ENCODE measurements around the gene SAMD15.
A peak's percentile ranks its signal among the peaks of the same experiment; 100 is the strongest.

The SAMD15 gene

DNA sequence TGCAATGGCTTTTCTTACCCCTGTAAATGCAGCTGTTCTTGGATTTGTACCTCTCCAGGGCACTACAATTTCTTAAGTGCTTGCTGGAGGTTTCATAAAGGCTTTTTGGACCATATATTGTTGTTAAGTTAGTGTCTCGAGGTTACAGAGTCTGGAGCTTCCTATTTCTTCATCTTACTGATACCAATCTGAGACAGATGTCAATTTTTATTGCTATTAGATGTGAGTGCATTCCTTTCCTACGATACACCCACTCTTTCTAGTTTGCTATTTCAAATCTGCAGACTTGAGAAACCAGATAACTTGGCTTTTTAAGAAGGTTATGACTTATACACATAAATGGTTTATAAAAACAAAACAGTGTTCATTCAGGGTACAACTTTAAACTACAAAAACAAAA lies 44.0 kb downstream of the SAMD15 start:
- TF ChIP-seq, protein P1, sequence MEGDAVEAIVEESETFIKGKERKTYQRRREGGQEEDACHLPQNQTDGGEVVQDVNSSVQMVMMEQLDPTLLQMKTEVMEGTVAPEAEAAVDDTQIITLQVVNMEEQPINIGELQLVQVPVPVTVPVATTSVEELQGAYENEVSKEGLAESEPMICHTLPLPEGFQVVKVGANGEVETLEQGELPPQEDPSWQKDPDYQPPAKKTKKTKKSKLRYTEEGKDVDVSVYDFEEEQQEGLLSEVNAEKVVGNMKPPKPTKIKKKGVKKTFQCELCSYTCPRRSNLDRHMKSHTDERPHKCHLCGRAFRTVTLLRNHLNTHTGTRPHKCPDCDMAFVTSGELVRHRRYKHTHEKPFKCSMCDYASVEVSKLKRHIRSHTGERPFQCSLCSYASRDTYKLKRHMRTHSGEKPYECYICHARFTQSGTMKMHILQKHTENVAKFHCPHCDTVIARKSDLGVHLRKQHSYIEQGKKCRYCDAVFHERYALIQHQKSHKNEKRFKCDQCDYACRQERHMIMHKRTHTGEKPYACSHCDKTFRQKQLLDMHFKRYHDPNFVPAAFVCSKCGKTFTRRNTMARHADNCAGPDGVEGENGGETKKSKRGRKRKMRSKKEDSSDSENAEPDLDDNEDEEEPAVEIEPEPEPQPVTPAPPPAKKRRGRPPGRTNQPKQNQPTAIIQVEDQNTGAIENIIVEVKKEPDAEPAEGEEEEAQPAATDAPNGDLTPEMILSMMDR (IDR thresholded peaks at IDR 0.05; ENCODE audit: low read depth, low read length): no peak
- H3K4me3 ChIP-seq (replicated peaks in 1 of 2; ENCODE audit: low read depth in 2 of 2, low read length in 2 of 2): no peak overlapping the region
- DNase-seq (ENCODE audit: low read depth in 2 of 2): peak; percentile 5 to 7

DNA sequence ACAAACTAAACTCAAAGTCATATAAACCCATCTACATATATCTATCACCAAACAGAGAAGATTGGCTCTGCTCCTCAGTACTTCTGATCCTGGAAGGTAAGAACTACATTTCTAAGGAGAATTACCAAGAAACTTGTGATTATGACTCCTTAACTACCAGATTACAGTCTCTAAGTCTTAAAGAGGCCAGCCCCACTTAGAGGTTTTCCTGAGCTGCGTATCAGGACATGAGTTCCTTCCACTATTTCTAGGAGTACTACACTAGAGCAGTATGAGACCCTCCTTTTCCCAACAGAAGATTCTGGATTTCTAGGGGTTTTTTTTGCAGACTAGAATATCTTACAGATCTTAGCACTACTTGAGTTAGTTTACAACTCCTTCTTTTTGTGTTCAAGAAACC lies 46.2 kb downstream of the SAMD15 start, which contains the start of gene NOXRED1:
Gene NOXRED1 (minus strand): TSS at position 101 of the 400 bp plus-strand sequence. CDS start 634 bp downstream, outside the sequence.
- no peak within 1 kb of the TSS for H3K4me3 ChIP-seq (replicated peaks in 1 of 2; ENCODE audit: low read depth in 2 of 2, low read length in 2 of 2)
- DNase-seq (ENCODE audit: low read depth in 2 of 2): no peak
- TF ChIP-seq, protein P1 (IDR thresholded peaks at IDR 0.05; ENCODE audit: low read depth, low read length): no peak

DNA sequence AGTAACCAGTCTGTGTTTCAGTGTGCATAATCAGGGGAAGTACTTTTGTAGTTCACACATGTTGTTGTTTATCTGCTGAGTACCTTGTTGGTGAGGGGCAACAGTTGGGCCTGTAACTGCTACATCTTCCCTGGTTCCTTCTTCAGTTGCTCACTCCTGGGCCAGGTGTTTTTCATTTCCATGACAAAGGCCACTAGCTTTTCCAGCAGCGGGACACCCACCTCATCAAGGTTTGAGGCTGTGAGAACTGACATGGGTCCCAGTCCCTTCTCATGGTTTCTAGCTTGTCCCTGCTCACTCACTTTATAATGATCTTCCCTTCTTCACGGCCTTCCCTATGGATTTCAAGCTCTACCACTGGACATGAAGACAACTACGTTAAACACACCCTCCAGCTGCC lies 47.7 kb downstream of the SAMD15 start:
- no peak for DNase-seq (ENCODE audit: low read depth in 2 of 2)
- no peak overlapping the region for H3K4me3 ChIP-seq (replicated peaks in 1 of 2; ENCODE audit: low read depth in 2 of 2, low read length in 2 of 2)
- TF ChIP-seq, protein P1 (IDR thresholded peaks at IDR 0.05; ENCODE audit: low read depth, low read length): no peak

DNA sequence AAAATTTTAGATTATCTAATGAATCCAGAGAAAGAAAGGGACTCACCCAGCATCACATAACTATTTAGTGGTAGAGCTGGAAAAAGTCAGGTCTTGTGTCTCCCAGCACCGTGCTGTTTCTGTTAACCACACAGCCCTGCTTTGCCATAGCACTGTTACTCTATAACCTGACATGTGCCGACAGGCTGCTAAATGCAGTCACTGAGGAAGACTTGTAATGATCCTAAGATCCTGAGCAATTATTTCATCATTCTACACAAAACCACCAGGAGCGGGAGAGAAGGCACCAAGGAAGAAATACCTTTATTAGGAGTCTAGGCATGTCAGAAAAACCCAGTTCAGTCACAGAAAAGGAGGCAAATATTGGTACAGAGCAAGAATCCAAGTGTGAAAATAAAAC lies 49.2 kb downstream of the SAMD15 start:
- TF ChIP-seq, protein P1 (IDR thresholded peaks at IDR 0.05; ENCODE audit: low read depth, low read length): no peak
- DNase-seq (ENCODE audit: low read depth in 2 of 2): no peak
- H3K4me3 ChIP-seq (replicated peaks in 1 of 2; ENCODE audit: low read depth in 2 of 2, low read length in 2 of 2): no peak overlapping the region

DNA sequence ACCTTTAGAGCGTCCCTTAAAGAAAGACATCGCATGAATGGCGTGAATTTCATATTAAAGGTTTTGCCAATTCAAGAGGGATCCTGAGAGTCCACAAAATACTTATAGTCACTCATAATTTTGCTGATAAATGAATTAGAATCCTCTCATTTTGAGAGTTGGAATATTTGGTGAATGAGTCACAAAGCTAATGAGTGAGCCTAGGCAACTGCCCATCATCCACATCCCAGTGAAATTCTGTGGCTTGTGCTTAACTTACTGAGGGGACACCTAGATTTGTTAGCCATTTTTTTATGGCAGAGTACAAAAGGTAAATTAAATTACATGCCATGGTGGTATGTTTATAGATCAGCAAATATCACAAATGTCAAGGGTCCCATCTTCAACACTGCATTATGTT lies 58.9 kb downstream of the SAMD15 start:
- no peak for DNase-seq (ENCODE audit: low read depth in 2 of 2)
- no peak overlapping the region for H3K4me3 ChIP-seq (replicated peaks in 1 of 2; ENCODE audit: low read depth in 2 of 2, low read length in 2 of 2)
- TF ChIP-seq, protein P1 (IDR thresholded peaks at IDR 0.05; ENCODE audit: low read depth, low read length): no peak

GRCh38 chr14:77438596-77438995 lies 61.4 kb downstream of the SAMD15 start:
- TF ChIP-seq, protein P1 (IDR thresholded peaks at IDR 0.05; ENCODE audit: low read depth, low read length): no peak
- H3K4me3 ChIP-seq (replicated peaks in 1 of 2; ENCODE audit: low read depth in 2 of 2, low read length in 2 of 2): no peak overlapping the region
- DNase-seq (ENCODE audit: low read depth in 2 of 2): no peak

DNA sequence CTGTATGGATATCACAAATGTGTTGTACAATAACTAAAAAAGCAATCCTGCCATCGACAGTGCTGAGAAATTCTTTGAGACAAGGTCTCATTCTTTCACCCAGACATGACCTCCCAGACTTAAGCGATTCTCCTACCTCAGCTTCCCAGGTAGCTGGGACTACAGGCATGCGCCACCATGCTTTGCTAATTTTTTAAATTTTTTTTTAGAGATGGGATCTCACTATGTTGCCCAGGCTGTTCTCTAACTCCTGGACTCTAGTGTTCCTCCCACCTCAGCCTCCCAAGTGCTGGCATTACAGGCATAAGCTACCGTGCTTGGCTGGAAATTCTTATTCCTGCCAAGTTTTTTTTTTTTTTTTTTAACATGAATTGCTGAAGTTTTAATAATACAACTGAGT lies 62.7 kb downstream of the SAMD15 start:
- TF ChIP-seq, protein P1 (IDR thresholded peaks at IDR 0.05; ENCODE audit: low read depth, low read length): no peak
- no peak overlapping the region for H3K4me3 ChIP-seq (replicated peaks in 1 of 2; ENCODE audit: low read depth in 2 of 2, low read length in 2 of 2)
- no peak for DNase-seq (ENCODE audit: low read depth in 2 of 2)

Data from cardiac fibroblast (primary cell).